ENCODE results near the gene FAM184A.

DNA sequence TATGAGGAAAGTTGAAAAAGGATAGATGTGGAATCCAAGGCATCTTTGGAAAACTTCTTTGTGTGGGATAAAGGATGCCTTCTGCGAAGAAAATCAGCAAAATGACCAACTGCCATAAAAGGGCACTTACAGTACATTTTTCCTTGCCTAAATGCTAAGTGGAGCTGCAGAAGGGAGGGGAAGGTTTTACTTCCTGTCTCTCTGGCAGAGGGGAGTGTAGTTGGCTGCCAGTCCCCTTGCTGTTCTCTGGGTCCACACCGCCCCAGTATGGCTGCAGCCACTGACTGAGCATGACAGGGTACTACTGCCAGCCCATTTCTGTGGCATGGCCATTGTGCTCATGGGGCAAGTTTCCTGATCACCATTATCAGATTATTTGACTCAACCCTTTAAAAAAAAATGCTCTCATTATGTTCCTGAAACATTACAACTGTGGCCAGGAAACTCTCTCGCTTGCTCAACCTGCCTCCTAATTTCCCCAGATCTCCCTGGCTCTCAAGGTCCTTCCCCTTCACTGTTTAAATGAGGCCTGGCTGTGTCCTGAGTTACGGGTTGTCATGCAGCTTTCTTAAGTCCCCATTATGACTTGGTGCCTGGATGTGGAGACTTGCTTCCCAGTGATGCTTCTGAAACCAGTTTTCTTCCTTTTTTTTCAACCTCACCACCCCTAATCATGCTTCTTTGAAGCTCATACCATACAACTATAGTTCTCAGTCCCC, 34.5 kb upstream of the FAM184A start:
- TF ChIP-seq POLR2A (IDR thresholded peaks at IDR 0.05) = no peak
- TF ChIP-seq, protein P1, sequence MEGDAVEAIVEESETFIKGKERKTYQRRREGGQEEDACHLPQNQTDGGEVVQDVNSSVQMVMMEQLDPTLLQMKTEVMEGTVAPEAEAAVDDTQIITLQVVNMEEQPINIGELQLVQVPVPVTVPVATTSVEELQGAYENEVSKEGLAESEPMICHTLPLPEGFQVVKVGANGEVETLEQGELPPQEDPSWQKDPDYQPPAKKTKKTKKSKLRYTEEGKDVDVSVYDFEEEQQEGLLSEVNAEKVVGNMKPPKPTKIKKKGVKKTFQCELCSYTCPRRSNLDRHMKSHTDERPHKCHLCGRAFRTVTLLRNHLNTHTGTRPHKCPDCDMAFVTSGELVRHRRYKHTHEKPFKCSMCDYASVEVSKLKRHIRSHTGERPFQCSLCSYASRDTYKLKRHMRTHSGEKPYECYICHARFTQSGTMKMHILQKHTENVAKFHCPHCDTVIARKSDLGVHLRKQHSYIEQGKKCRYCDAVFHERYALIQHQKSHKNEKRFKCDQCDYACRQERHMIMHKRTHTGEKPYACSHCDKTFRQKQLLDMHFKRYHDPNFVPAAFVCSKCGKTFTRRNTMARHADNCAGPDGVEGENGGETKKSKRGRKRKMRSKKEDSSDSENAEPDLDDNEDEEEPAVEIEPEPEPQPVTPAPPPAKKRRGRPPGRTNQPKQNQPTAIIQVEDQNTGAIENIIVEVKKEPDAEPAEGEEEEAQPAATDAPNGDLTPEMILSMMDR (IDR thresholded peaks at IDR 0.05 in 4 of 5, conservative IDR thresholded peaks at IDR 0.05 in 1 of 5) = no peak

Data from gastrocnemius medialis (tissue), 4 donors.